AG09309 (cell line): ENCODE measurements around the gene PRELID1.
A peak's percentile ranks its signal among the peaks of the same experiment; 100 is the strongest.

Experiments used
- DNase-seq: peaks from one replicate; pipeline ENCODE4 v3.0.0-alpha.2; 2010; ENCODE audit warnings: low read depth
- H3K4me3 ChIP-seq: 2 replicates; pipeline ENCODE4 v1.5.1; 2011; ENCODE audit warnings: mild to moderate bottlenecking, low read depth, low read length, moderate library complexity; ENCODE audit not compliant: control insufficient read depth
- TF ChIP-seq, protein P1 (sequence below): IDR thresholded peaks from 2 replicates; pipeline ENCODE4 v1.5.1; 2011; ENCODE audit warnings: mild to moderate bottlenecking, low read depth, low read length, inconsistent platforms; ENCODE audit not compliant: insufficient read depth, control insufficient read depth; ENCODE audit errors: missing control alignments

Gene PRELID1

DNA sequence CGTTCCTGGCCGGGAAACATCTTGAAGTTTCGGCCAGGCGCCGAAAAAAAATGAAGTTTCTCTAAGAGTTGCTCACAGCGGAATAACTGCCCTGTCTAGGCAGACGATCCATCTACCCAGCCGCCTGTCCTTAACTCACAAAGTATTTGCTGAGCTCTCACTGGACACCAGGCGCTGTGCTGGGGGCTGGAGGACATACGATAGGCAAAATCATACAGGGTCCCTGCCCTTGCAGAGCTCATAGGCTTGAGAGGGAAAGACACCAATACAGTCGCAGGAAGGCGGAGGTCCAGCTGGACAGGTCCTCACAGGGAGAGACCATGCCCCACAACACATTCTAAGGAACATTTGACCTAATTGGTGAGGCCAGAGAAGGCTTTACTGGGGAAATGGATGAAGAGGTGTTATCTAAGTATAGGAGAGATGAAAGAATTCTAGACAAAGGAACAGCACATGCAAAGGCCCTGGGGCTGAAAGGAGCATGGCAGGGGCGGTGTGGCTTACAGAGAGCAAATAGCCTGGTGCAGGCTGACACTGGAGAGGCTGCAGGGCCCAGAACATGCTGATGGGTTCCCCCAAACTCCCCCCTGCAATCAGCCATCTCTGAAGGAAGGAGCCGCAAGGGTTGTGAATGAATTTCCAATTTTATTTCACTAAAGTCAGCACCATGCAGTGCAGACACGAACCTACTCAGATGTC, 10.1 kb downstream of the PRELID1 start:
- no peak overlapping the region for H3K4me3 ChIP-seq
- TF ChIP-seq, protein P1, sequence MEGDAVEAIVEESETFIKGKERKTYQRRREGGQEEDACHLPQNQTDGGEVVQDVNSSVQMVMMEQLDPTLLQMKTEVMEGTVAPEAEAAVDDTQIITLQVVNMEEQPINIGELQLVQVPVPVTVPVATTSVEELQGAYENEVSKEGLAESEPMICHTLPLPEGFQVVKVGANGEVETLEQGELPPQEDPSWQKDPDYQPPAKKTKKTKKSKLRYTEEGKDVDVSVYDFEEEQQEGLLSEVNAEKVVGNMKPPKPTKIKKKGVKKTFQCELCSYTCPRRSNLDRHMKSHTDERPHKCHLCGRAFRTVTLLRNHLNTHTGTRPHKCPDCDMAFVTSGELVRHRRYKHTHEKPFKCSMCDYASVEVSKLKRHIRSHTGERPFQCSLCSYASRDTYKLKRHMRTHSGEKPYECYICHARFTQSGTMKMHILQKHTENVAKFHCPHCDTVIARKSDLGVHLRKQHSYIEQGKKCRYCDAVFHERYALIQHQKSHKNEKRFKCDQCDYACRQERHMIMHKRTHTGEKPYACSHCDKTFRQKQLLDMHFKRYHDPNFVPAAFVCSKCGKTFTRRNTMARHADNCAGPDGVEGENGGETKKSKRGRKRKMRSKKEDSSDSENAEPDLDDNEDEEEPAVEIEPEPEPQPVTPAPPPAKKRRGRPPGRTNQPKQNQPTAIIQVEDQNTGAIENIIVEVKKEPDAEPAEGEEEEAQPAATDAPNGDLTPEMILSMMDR, result no peak
- no peak for DNase-seq

DNA sequence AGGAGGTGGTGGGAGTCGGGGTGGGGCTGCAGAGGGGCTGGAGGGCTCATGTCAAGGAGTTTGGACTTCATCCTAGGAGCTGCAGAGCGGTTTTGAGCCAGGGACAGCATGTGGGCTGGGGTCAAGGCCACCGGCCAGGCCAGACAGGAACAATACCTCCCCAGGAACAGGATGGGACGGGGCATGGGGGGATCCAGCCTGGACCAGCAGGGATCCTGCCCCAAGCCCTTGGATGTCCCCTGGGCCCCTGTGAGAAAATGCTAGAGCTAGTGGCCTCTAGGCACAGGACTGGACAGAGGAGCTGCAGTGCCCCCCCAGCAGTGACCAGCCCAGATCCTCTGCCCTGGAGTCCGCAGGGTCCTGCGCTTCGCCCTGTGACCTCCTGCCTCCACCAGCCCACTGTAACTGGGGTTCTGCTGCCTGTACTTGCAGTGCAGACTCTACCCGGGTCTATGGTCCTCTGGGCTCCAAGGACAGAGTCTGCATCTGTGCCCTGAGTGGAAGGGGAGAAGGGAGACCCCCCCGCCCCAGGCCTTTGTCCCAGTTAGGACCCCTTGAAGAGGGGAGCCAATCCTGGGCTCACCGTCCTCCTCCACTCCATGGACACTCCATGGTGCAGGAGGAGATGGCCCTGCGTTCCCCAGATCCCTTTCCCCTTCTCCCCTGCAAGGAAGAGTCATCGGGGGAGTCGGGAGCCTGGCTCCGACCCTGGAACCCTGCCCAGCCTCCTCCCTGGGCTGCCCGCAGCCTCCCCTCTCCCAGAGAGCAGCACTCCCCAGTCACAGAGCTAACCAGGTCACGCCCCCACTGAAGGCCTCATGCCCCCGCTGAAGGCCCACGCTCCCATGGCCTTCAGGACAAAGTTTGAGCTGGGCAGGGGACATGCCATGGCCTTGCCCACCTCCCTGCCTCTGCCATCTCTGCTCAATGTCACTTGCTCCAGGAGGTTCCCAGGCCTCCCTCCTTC, 11.1 kb downstream of the PRELID1 start:
- DNase-seq, result no peak
- H3K4me3 ChIP-seq, result no peak overlapping the region
- TF ChIP-seq, protein P1, result no peak

DNA sequence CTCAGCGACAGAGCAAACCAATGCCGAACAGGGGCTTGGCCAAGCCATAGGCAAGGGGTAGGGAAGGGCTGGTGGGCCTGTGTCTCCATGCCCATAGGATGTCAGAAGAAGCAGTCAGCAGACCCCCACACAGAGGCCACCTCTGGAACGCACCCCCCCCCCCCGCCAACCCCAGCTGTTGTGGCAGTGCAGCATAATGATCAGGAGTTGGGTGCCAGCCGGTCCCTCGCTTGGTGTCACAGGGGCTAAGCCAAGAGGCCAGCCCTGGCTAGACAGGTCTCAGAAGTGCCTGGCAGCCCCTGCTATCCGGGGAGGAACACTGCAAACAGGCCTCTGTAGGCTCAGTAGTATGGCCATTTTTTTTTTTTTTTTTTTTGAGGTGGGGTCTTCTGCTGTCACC, 11.8 kb downstream of the PRELID1 start:
- TF ChIP-seq, protein P1, result no peak
- H3K4me3 ChIP-seq, result no peak overlapping the region
- DNase-seq, result no peak

DNA sequence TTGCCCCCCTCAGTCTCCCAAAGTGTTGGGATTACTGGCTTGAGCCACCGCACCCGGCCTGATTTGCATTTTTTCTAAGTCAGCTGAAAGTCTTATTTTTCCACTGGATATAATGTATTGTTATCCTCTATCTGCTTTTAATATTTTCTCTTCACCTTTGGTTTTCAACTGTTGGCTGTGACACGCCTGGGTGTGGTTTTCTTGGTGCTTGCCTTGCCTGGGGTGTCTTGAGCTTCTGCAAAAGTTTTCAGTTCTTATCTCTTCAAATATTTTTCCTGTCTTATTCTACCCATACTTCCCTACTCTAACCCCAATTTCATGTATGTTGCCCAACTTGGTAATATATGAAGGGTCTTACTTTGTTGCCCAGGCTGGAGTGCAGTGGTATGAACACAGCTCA, 12.4 kb downstream of the PRELID1 start:
- TF ChIP-seq, protein P1, result no peak
- no peak for DNase-seq
- no peak overlapping the region for H3K4me3 ChIP-seq

DNA sequence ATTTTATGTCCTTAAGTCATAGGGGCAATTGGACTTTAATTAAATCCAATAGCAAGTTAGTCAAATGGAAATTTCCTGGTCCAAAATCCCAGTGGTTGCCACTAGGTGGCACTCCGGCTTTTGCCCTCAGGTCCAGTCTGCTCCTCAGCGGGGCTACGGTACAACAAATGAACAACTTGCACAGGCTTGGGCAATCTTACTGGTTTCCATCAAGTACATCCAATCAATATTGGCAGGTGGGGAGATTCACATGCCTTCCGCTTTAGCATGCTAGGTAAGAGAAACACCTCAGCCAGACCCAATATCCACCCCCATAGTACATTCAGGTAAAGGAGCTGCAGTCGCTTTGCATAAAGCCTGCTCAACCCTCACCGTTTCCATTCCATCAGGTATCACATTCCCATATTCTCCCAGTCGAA, 14.4 kb downstream of the PRELID1 start:
- no peak overlapping the region for H3K4me3 ChIP-seq
- TF ChIP-seq, protein P1, result peak; percentile 86
- DNase-seq, result no peak

DNA sequence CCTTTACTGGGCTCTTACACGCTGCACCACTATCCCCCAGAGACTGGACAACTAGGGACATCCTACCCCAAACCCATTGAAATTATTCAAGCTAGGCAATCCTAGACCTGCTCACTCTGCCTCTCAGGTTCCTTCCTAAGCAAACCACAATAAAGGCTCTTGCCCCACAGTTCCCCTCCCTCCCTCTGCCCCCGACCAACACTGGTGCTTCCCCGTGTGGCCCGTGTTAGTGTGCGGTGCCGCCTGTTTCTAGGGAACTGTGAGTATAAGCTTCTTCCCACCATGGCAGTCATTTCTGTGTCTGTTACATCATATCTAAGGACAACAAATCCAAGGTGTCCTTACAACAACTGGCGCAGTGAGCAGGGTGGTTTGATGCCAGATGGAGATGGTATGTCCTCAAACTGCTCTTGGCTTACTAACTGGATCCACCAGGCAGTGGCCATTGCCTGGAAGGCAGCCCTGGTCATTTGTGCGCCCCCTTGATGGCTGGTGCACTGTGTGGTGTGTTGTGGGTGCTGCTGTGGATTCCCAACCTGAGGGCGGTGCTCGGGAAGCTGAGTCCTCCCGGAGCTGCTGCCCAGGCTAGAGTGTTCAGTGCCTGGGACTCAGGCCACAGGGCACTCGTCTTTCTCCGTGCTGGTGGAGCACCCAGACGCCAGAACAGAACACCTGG, 16.5 kb downstream of the PRELID1 start:
- no peak overlapping the region for H3K4me3 ChIP-seq
- TF ChIP-seq, protein P1, result no peak
- DNase-seq, result no peak
